ENCODE measurements around the gene CSK. TPM values are rescaled to one million over a fixed set of nuclear protein-coding genes. Genes with fewer than 3 reads are reported as not detected.

Gene CSK
- total and polyA plus RNA-seq, 12 donors: 19.7 to 48.6 (median 24.8) TPM

- Histone ChIP-seq H3K4me1 (peaks cover 0 to 8% (median 0%) of the 10 kb centered on the region in 9 donors), H3K27me3 (no peaks in the 10 kb centered on the region), H3K36me3 (peaks cover 0 to 12% (median 5%) of the 10 kb centered on the region in 9 donors), H3K27ac (no peak overlapping the region), H3K9me3 (no peaks in the 10 kb centered on the region), H3K4me3 (no peak overlapping the region)
- intact Hi-C loops (cut with DNase I): loop anchor here in 2 of 10 donors (5.0 kb wide), 1 partner anchor 37 kb away; no protein-coding TSS in a partner anchor
- ATAC-seq: no peak
- 61 to 70% methylated on average over 4 of the region's 4 CpGs for WGBS, 2 donors
- TF ChIP-seq CTCF (IDR thresholded peaks at IDR 0.05): no peak
- no peak for DNase-seq
Measured at GRCh38 chr15:74808840-74809229, 27.0 kb downstream of the CSK start.

- WGBS, 2 donors: 77 to 78% methylated on average over 5 of the region's 5 CpGs
- no peak for TF ChIP-seq CTCF (IDR thresholded peaks at IDR 0.05)
- no peak for DNase-seq
- intact Hi-C loops (cut with DNase I): loop anchor here in 2 of 10 donors (5.0 kb wide), 1 partner anchor 37 kb away; no protein-coding TSS in a partner anchor
- no peaks in the 10 kb centered on the region for H3K9me3 ChIP-seq
- H3K27ac ChIP-seq: no peak overlapping the region
- peaks cover 0 to 8% (median 0%) of the 10 kb centered on the region in 9 donors for H3K4me1 ChIP-seq
- no peaks in the 10 kb centered on the region for H3K27me3 ChIP-seq
- H3K36me3 ChIP-seq: peaks cover 0 to 8% (median under 1%) of the 10 kb centered on the region in 9 donors
- no peak for ATAC-seq
- H3K4me3 ChIP-seq: no peak overlapping the region
Measured at GRCh38 chr15:74809242-74809641, 27.4 kb downstream of the CSK start.

GRCh38 chr15:74809956-74810355, 28.1 kb downstream of the CSK start:
- Histone ChIP-seq H3K27me3 (no peaks in the 10 kb centered on the region), H3K27ac (no peak overlapping the region), H3K9me3 (no peaks in the 10 kb centered on the region), H3K4me1 (peaks cover 0 to 13% (median 4%) of the 10 kb centered on the region in 9 donors), H3K4me3 (no peak overlapping the region), H3K36me3 (peaks cover 0 to 1% (median 0%) of the 10 kb centered on the region in 9 donors)
- DNase-seq (no peak), ATAC-seq (no peak)
- TF ChIP-seq CTCF (IDR thresholded peaks at IDR 0.05): no peak
- 92 to 96% methylated on average over 3 of the region's 3 CpGs for WGBS, 2 donors
- intact Hi-C loops (cut with DNase I): loop anchor here in 2 of 10 donors (5.0 kb wide), 1 partner anchor 38 kb away; no protein-coding TSS in a partner anchor

GRCh38 chr15:74812533-74812932, 30.7 kb downstream of the CSK start, which contains the start of gene LMAN1L:
LMAN1L (plus strand) TSS chr15:74812835; CDS start chr15:74812855, 20 bp downstream.
- Histone ChIP-seq H3K27me3 (no peaks in the 10 kb centered on the region), H3K36me3 (no peaks in the 10 kb centered on the region), H3K9me3 (no peaks in the 10 kb centered on the region), H3K4me3 (peak within 1 kb of the TSS in 1 of 10 donors; percentile 10), H3K4me1 (peaks cover 0 to 28% (median 14%) of the 10 kb centered on the region in 9 donors), H3K27ac (peak within 1 kb of the TSS in 2 of 10 donors; percentile 9 to 22)
- 53 to 60% methylated on average over 11 to 12 of the region's 12 CpGs for WGBS, 2 donors
- intact Hi-C loops (cut with DNase I): no loop called here
- ATAC-seq (peak in 6 of 8 donors; percentile 35 to 66 (median 48)), DNase-seq (peak in 1 of 2 donors; percentile 61)
- no peak for TF ChIP-seq CTCF (IDR thresholded peaks at IDR 0.05)
